Adipocyte (in vitro differentiated cells): ENCODE measurements around the gene TRIM29.

Experiments used
- DNase-seq: peaks from one replicate; pipeline ENCODE4 v3.0.0-alpha.2; 2015; ENCODE audit warnings: low read depth
- H3K27me3 ChIP-seq: replicated peaks from 2 replicates; pipeline ENCODE4 v1.7.0; 2013; ENCODE audit warnings: mild to moderate bottlenecking, low read length, moderate library complexity; ENCODE audit not compliant: control insufficient read depth, insufficient read depth
- H3K36me3 ChIP-seq: 2 replicates; pipeline ENCODE4 v1.7.0; 2013; ENCODE audit warnings: low read length, mild to moderate bottlenecking, moderate library complexity; ENCODE audit not compliant: control insufficient read depth, insufficient read depth, severe bottlenecking
- H3K4me1 ChIP-seq: 2 replicates; pipeline ENCODE4 v1.7.0; 2013; ENCODE audit warnings: mild to moderate bottlenecking, low read length, moderate library complexity; ENCODE audit not compliant: control insufficient read depth, insufficient read depth
- H3K4me3 ChIP-seq: 2 replicates; pipeline ENCODE4 v1.7.0; 2013; ENCODE audit warnings: mild to moderate bottlenecking, low read length, moderate library complexity
- H3K9ac ChIP-seq: 2 replicates; pipeline ENCODE4 v1.7.0; 2013; ENCODE audit warnings: mild to moderate bottlenecking, low read length, moderate library complexity
- H3K9me3 ChIP-seq: 2 replicates; pipeline ENCODE4 v1.7.0; 2013; ENCODE audit warnings: mild to moderate bottlenecking, low read length, moderate library complexity; ENCODE audit not compliant: control insufficient read depth

TRIM29 gene

GRCh38 chr11:120116966-120117365 lies 20.9 kb downstream of the TRIM29 start:
- no peak for DNase-seq
- no peak overlapping the region for H3K9ac ChIP-seq
- H3K4me3 ChIP-seq: no peak overlapping the region
- peaks cover 6% of the 10 kb centered on the region for H3K9me3 ChIP-seq
- H3K36me3 ChIP-seq: no peaks in the 10 kb centered on the region
- peaks cover 4% of the 10 kb centered on the region for H3K4me1 ChIP-seq
- peaks cover 63% of the 10 kb centered on the region for H3K27me3 ChIP-seq

- no peak overlapping the region for H3K9ac ChIP-seq
- peaks cover 4% of the 10 kb centered on the region for H3K4me1 ChIP-seq
- H3K27me3 ChIP-seq: peaks cover 73% of the 10 kb centered on the region
- H3K4me3 ChIP-seq: no peak overlapping the region
- no peaks in the 10 kb centered on the region for H3K9me3 ChIP-seq
- no peak for DNase-seq
- H3K36me3 ChIP-seq: no peaks in the 10 kb centered on the region
Measured at GRCh38 chr11:120115272-120116000, 22.5 kb downstream of the TRIM29 start.

- Histone ChIP-seq H3K27me3 (peaks cover 74% of the 10 kb centered on the region), H3K9me3 (no peaks in the 10 kb centered on the region), H3K9ac (no peak overlapping the region), H3K4me3 (no peak overlapping the region), H3K4me1 (peaks cover 4% of the 10 kb centered on the region), H3K36me3 (no peaks in the 10 kb centered on the region)
- DNase-seq: no peak
Measured at GRCh38 chr11:120112174-120112796, 25.6 kb downstream of the TRIM29 start.

- Histone ChIP-seq H3K4me3 (no peak overlapping the region), H3K27me3 (peaks cover 82% of the 10 kb centered on the region), H3K9me3 (no peaks in the 10 kb centered on the region), H3K36me3 (no peaks in the 10 kb centered on the region), H3K4me1 (peaks cover 4% of the 10 kb centered on the region), H3K9ac (no peak overlapping the region)
- no peak for DNase-seq
Measured at GRCh38 chr11:120109531-120109930, 28.4 kb downstream of the TRIM29 start.

- H3K36me3 ChIP-seq: no peaks in the 10 kb centered on the region
- H3K9me3 ChIP-seq: no peaks in the 10 kb centered on the region
- no peak overlapping the region for H3K4me3 ChIP-seq
- no peak overlapping the region for H3K9ac ChIP-seq
- DNase-seq: no peak
- peaks cover 87% of the 10 kb centered on the region for H3K27me3 ChIP-seq
- H3K4me1 ChIP-seq: no peaks in the 10 kb centered on the region
Measured at GRCh38 chr11:120108785-120109168, 29.1 kb downstream of the TRIM29 start.

GRCh38 chr11:120108154-120108784 lies 29.6 kb downstream of the TRIM29 start:
- Histone ChIP-seq H3K4me1 (no peaks in the 10 kb centered on the region), H3K9ac (no peak overlapping the region), H3K4me3 (no peak overlapping the region), H3K27me3 (peaks cover 87% of the 10 kb centered on the region), H3K36me3 (no peaks in the 10 kb centered on the region), H3K9me3 (no peaks in the 10 kb centered on the region)
- peak; percentile 85 for DNase-seq

- H3K27me3 ChIP-seq: peaks cover 84% of the 10 kb centered on the region
- H3K4me3 ChIP-seq: no peak overlapping the region
- H3K9ac ChIP-seq: no peak overlapping the region
- H3K36me3 ChIP-seq: no peaks in the 10 kb centered on the region
- H3K4me1 ChIP-seq: no peaks in the 10 kb centered on the region
- no peak for DNase-seq
- H3K9me3 ChIP-seq: no peaks in the 10 kb centered on the region
Measured at GRCh38 chr11:120107692-120108091, 30.2 kb downstream of the TRIM29 start.

GRCh38 chr11:120106354-120107150 lies 31.4 kb downstream of the TRIM29 start:
- Histone ChIP-seq H3K9me3 (no peaks in the 10 kb centered on the region), H3K27me3 (peaks cover 85% of the 10 kb centered on the region)
- DNase-seq: no peak

GRCh38 chr11:120105576-120105975 lies 32.3 kb downstream of the TRIM29 start:
- no peak for DNase-seq
- H3K27me3 ChIP-seq: peaks cover 85% of the 10 kb centered on the region
- no peak overlapping the region for H3K9ac ChIP-seq
- no peak overlapping the region for H3K4me3 ChIP-seq
- H3K36me3 ChIP-seq: no peaks in the 10 kb centered on the region
- H3K4me1 ChIP-seq: no peaks in the 10 kb centered on the region
- H3K9me3 ChIP-seq: no peaks in the 10 kb centered on the region

More at GRCh38 chr11:120106354-120107150, 31.4 kb downstream of the TRIM29 start:
- Histone ChIP-seq H3K9ac (no peak overlapping the region), H3K4me3 (no peak overlapping the region), H3K4me1 (no peaks in the 10 kb centered on the region), H3K36me3 (no peaks in the 10 kb centered on the region)

GRCh38 chr11:120104041-120104565 lies 33.8 kb downstream of the TRIM29 start:
- H3K9me3 ChIP-seq: no peaks in the 10 kb centered on the region
- H3K4me3 ChIP-seq: no peak overlapping the region
- no peak overlapping the region for H3K9ac ChIP-seq
- no peaks in the 10 kb centered on the region for H3K4me1 ChIP-seq
- peaks cover 85% of the 10 kb centered on the region for H3K27me3 ChIP-seq
- no peaks in the 10 kb centered on the region for H3K36me3 ChIP-seq
- no peak for DNase-seq

- DNase-seq: no peak
- Histone ChIP-seq H3K9me3 (no peaks in the 10 kb centered on the region), H3K4me1 (no peaks in the 10 kb centered on the region), H3K9ac (no peak overlapping the region), H3K36me3 (no peaks in the 10 kb centered on the region), H3K4me3 (no peak overlapping the region), H3K27me3 (peaks cover 92% of the 10 kb centered on the region)
Measured at GRCh38 chr11:120102864-120103122, 35.1 kb downstream of the TRIM29 start.
